UCSD-AML1 (cell line): Measurements from ENCODE around the gene LNPEP.

ENCODE experiments used
- DNase-seq: peaks from one replicate; lab custom pipeline; 2025; ENCODE audit not compliant: unreplicated experiment; lab: John Stamatoyannopoulos, UW

LNPEP gene

DNA sequence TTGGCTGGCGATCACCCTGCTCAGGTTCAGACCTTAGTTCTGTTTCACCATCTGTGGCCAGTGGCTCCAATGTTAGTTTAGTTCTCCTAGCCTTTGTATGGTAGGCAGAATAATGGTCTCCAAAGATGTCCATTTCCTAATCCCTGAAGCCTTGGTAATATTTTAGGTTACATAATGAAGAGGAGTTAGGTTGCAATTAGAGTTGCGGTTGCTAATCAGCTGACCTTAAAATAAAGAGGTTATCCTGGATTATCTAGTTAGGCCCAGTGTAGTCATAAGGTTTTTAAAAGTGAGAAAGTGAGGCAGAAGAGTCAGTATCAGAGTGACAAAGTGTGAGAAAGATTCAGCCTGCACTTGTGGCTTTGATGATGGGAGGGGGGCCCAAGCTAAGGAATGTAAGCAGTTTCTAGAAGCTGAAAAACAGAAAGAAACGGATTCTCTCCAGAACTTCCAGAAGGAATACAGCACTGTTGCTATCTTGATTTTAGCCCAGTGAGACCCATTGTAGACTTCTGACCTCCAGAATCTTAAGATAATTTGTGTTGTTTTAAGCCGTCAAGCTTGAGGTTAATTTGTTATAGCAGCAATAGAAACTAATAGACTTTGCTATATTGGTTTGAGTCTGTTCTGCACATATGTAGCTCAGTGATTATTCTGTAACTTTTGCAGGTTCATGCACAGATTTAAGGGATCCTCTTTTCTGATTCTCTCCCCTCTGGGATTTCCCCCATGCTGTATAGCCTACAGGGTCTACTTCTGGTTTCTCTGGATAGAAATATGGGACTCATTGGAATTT lies 21.6 kb downstream of the LNPEP start:
- no peak for DNase-seq

DNA sequence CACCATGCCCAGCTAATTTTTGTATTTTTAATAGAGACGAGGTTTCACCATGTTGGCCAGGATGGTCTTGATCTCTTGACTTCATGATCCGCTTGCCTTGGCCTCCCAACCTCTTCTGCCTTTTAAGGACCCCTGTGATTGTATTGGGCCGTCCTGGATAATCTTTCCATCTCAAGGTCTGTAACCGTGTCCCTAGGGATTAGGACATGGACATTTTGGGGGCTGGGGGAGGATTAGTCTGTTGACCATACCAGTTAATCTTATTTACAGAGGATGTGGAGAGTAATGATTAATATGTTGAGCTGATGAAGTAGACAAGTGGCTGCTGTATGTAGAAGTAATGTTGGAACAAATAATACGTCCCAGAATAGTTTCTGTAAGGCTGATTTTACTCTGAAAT lies 23.1 kb downstream of the LNPEP start:
- no peak for DNase-seq

DNA sequence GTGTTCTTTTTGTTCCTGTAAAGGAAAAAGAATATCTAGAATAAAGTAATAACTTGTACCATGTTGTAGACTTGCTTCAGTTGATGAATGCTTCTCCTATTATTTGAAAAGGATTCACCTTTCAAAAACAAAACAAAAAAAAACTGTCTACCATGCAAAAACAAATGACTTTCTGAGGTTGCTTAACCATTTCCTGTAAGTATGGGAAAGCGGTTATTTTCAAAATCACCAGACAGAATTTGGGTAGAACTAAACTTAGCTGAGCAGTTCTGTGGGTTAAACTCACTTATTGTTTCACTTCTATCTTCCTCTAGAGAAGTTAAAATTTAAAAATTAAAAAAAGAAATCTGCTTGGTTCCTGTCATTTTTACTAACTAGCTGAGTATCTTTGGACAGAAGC lies 25.2 kb downstream of the LNPEP start:
- DNase-seq, result no peak

DNA sequence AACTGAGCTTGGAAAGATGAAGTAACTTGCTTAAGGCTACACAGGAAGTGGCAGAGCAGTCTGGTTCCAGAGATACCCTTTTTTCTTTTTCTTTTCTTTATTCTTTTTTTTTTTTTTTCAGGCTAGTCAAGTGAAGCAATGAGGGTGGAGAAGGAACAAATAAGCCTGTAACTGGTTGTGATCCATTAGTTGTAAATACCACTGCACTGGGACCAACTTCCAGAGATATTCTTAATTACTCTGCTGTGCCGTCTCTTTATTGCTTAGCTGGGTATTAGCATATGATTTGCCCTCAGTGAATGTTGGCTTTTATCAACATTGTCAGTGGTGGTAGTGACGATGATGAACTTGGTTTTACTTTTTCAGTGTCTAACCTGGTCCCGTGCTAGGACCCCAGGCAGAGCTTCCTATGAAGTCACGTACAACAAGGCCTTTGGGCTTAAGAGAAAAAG lies 26.7 kb downstream of the LNPEP start:
- DNase-seq, result no peak

DNA sequence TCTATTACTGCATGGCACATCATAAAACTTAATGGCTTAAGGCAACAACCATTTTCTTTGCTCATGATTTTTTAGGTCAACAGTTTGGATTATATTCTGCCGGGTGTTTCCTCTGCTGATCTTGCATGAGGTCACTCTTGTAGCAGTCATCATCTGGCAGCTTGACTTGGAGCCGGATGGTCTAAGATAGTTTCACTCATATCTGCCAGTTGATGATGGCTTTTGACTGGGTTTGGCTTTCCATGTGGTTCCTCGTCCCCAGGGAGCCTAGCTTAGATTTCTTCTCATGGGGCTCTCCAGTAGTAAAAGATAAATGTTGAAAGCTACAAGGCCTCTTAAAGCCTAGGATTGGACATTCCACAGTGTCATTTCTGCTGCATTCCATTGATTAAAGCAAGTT lies 27.4 kb downstream of the LNPEP start:
- no peak for DNase-seq

DNA sequence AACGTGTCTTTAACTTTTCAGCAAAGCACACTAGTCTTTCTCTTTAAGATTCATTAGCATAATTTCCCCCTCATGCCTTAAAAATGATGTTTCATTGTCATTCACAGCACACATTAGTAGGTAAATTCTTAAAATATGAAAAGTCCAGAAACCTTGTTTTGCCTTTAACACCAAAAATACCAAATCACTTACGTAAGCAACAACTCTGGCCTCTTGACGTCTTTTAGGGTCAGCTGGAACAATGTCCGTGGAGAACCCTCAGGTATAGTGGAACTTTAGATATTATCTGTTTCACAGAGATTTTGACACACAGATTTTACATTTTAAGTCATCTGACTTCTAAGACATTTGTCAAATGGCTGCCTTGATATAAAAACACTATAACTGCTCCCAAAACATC lies 30.9 kb downstream of the LNPEP start:
- DNase-seq, result no peak

DNA sequence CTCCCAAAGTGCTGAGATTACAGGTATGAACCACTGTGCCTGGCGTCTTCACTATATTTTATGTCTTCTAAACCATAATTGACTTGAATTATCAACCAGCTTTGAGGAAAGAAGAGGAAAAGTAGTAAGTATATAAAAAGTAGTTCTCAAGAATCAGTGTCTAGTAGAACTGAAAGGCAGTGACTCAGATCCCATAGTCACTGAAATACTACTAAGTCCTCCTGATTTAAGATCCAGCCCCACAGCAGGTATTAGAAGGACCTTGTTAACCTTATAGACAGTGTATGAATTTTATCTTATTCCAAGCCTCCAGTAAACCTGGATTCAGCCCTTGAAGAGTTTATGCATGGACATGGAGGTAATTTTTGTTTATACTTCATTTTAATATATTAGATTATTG lies 31.5 kb downstream of the LNPEP start:
- DNase-seq, result no peak

DNA sequence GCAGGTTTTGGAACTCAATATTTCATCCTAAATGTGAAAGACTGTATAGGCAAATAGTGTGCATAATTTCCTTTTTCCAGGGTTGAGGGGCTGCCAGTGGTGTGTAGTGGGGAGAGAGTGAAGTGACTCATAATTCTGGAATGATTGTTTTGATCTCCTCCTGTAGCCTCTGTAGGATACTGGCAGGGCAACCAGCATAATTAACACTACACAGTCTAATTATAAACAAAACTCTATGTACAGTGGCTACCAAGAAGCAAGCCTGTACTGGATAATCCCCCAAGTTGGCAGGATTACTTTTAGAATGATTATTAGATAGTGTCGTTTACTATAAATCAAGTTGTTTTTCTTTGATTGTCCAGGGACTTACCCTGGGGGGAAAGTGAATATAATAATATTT lies 32.2 kb downstream of the LNPEP start:
- no peak for DNase-seq

DNA sequence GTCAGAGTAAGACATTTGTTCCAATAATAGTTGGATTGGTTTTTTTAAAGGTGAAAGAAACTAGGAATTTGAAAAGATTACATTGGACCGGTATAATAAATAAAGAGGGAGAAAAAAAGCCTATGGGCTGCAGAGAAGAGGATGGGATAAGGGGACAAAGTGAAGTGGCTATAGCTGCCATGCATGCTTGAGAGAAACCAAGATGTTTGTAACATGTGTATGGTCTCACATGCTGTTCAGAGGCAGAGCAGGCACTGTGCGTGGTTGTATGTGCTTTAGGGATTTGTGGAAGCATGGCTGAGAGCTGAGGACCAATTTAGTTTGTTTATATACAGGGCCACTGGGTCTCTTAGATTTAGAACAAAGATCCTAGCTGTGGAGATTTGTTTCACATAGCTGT lies 32.7 kb downstream of the LNPEP start:
- DNase-seq, result no peak

DNA sequence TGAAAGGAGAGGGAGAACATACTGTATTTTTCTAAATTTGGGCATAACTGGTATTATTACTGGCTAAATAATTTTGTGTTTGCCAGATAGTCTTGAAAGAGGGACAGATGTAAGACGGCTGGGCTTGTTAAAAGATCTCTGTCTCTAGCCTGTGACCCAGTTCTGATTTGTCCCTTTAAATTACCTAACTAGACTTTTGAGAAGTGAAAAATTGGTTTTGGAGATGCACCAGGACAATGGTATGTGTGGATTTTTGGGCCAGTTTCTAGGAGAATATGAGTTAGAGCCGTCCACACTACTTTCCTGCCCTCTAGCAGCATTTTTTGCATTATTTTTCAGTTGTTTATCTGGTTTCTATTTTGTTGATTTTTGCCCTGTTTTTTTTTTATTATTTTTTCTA lies 33.5 kb downstream of the LNPEP start:
- DNase-seq, result no peak

DNA sequence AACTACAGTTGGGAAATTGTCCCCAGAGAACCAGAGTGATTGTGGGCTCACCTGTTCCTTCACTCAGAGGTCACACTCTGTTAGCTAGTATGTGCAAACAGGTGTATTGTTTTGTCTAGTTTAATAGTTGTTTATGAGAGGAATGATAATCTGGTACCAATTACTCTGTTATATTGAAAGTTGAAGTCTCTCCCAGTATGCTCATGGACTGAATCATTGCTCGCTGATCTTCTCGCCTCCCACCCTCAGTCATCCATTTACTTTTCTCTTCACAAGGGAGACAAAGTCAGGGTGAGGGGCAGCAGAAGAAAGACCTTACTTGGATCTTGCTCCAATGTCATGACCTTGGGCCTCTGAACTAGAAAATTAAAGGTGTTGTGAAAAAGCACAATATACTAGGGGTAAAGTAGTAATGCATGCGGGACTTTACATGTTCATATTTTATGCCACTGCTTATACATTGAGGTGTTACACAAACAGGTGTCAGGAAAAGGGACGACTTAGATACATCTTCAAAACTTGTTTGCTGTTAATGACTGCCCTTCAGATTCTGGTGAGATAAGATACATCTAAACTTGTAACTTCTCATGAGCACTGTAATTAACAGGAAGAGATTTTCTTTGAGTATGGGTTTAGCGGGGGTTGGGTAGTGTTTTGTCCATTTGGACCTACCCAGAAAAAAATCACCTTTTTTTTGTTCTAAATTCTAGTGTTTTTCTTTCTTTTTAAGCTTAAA lies 36.9 kb downstream of the LNPEP start:
- no peak for DNase-seq

DNA sequence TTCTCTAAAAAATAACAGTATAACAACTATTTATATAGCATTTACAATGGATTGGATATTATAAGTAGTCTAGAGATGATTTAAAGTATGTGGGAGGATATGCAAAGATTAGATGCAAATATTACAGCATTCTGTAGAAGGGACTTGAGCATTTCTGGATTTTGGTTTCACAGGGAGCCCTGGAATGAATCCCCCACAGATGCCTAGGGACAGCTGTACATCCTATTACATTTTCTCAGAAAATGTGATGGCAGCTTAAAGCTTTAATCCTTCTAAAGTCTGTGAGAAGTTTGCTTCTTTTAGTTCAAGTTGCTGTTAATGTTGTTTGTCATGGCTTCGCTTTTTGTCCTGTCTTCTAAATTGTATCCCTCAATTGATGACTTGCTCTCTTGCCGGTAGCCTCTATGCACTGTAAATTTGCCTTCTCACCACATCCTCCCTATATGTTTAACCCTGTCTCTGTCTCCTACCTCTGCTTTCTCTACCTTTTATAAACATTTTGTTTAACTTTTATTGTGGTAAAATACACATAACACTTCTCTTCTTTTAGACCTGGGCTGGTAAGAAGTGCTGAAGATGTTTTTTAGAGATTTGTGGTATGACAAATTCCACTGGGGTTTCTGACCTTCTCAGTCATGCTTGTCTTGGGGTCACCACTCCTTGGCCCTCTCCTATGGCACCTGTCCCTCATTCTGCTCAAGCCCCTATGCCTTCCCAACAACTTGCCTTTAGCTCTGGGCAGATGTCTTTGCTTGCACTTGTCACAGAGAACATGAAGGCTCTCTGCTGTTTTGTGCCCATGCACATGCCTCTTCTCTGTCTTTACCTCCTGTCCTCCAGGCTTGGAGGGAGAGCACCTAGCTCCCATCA lies 37.9 kb downstream of the LNPEP start:
- DNase-seq, result no peak

DNA sequence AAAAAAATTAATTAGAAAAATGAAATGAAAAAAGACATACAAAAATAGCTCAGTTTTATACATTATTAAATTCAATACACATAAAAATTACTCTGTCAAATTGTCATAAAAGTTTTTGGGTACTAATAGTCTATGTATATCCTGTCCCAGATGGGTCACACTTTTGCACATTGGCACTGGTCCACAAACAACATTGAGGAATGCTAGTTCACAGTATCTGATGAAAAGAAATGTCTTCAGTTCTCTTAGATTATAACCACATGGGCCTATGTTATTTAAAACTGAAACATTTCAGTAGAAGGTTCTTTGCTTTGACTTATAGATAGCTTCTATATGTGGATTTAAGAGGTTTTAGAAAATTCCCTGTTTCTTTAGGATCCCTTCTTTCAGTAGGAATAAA lies 39.8 kb downstream of the LNPEP start:
- no peak for DNase-seq

DNA sequence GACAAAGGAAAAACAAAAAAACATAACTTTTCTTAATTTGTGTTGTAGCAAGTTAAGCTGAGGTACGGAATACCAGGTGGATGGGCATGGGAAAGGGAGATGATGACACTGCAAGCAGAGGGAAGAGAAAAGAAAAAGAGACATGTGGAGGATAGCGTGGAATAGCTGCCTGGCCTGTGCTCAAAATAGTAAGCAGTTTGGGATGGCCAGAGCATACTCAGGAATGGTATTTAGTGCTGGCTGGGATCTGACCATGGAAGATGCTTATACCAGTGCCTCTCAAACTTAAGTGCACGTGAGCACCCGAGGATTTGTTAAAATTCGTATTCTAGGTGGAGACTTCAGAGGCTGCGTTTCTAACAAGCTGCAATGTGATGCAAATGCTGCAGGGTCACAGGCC lies 41.3 kb downstream of the LNPEP start:
- DNase-seq, result no peak

DNA sequence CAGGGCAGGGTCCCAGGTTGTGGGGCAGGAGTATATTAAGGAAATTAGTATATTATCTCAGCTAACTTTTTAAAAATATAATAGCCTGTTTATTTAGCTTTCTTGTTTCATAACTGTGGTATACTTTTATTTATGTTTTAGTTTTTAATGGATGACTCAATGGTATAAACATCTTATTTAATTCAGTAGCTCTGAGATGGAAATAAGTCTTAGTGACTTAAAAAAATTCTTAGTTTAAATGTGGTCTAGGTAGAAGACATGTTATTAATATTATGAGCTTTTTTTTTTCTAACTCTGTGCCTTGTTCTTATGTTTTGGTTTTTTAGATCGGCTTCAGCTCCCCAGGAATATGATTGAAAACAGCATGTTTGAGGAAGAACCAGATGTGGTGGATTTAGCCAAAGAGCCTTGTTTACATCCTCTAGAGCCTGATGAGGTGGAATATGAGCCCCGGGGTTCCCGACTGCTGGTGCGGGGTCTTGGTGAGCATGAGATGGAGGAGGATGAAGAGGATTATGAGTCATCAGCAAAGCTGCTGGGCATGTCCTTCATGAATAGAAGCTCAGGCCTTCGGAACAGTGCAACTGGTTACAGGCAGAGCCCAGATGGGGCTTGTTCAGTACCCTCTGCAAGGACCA lies 43.1 kb downstream of the LNPEP start:
- DNase-seq, result no peak

DNA sequence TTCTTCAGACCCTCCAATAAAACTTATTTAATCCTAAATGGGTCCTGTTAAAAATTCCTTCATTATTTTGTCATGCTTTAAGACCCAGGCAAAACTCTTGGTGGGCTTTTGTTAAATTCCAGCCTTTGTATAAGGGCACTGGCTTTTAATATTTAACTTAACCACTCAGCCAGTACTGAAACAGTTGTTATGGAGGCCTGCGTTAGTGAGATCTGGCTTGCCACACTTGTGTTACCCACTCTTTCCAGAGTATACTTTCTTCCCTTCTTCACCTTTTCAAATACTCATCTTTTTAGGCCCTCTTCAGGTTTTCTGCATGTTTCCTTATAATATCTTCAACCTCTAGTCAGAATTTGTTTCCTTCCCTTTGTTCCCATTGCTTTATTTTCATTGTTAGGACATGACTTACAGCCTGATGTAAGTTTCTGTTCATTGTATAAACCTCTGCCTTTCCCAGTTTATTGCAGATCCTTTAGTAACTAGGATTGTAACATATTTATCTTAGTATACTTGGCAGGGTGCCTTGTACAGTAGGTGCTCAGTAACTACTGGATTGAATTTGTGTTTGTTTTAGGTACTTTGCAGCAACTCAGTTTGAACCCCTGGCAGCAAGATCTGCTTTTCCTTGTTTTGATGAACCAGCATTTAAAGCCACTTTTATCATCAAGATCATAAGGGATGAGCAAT lies 48.8 kb downstream of the LNPEP start:
- DNase-seq, result no peak

DNA sequence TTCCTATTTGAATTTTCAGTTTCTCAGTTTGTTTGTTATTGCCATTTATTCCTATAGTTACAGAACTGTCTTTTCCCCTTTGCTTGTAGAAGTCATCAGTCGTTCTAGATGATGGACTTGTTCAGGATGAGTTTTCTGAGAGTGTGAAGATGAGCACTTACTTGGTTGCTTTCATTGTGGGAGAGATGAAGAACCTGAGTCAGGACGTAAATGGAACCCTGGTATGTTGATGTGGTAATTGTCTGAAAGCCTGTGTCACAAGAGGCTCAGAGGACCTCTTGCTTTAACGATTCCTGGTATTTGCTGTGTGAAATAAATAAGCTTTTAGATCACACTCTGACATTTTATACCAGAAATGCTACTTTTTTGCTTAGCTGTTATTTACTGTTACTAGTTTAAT lies 50.6 kb downstream of the LNPEP start:
- no peak for DNase-seq

DNA sequence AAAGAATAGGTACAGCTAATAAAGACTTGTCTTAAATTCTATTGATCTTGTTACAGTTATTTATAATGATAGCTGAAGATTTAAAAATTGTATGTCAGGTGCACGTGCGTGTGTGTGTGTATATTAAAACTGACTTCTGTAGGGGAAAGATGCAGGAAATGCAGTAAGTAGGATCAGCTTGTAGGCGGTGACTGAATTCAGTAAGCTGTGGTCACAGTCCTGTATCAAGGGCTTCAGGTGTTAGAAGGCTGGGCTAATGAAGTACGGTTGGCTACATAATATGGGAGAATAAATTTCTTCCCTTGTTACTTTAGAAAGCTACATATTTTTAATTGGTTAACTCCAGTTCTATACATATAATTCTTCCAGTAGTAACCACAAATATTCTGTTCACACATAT lies 54.2 kb downstream of the LNPEP start:
- no peak for DNase-seq

DNA sequence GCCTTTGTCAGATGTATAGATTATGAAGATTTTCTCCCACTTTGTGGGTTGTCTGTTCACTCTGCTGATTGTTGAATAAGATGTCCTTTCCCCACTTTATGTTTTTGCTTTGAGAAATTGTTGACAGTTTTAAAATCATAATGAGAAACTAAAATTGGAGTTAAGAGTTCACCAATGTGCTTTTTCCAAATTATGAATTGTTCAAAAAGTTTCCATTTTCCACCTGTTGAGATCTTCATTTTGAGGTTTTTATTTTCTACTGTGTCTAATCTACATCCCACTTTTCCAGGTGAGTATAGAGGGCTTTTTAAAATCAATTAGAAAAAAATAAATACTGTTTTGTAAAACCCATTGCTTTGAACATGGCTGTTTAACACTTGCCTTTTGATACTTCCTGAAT lies 55.8 kb downstream of the LNPEP start:
- no peak for DNase-seq

DNA sequence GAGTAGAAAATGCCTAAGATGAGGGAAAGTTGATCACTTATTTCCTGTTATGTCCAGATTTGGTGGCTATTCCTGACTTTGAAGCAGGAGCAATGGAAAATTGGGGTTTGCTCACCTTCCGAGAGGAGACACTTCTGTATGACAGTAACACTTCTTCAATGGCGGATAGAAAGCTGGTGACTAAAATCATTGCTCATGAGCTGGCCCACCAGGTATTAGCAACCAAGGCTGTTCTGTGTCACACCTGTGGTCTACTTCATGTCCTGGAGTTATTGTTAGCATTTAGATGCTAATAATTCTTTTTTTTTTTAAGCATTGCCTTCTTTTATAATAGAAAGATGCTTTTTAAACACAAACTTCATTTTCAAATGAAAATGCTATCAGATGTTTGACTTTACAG lies 57.9 kb downstream of the LNPEP start:
- DNase-seq, result no peak

DNA sequence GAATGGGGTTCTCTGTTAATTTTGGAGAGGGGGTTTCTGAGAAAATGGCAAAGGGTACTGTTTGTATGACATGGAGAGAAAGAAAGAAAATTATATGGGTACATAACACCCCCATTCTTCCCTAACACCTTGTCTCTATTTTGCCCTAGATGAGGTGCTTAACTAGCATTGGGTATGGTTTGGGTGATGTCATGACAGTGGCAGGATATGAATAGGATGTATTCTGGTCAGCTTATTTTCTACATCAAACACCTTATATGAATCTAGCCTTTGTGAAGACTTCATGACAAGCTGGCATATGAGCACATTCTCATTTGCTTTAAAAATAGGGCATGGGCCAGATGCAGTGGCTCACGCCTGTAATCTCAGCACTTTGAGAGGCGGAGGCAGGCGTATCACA lies 58.6 kb downstream of the LNPEP start:
- no peak for DNase-seq
